ENCODE results near the gene UBLCP1.
A peak's percentile ranks its signal among the peaks of the same experiment; 100 is the strongest.

Gene UBLCP1

GRCh38 chr5:159309689-159310433 lies 46.8 kb downstream of the UBLCP1 start:
- CTCF ChIA-PET = interaction anchor here (0.8 to 2.0 kb wide), 5 partner anchors 11 to 678 kb away, joined by 3 to 9 read pairs (median 3); no protein-coding TSS in a partner anchor
- H3K36me3 Mint-ChIP-seq = no peaks in the 10 kb centered on the region
- no peaks in the 10 kb centered on the region for H3K9me3 Mint-ChIP-seq
- peaks cover 14% of the 10 kb centered on the region for H3K4me1 Mint-ChIP-seq
- H3K27ac Mint-ChIP-seq = no peak overlapping the region
- no peak overlapping the region for H3K4me3 Mint-ChIP-seq
- DNase-seq = no peak
- peaks cover 66% of the 10 kb centered on the region for H3K27me3 Mint-ChIP-seq

- CTCF ChIA-PET = interaction anchor here (0.8 to 2.0 kb wide), 5 partner anchors 10 to 677 kb away, joined by 3 to 9 read pairs (median 3); no protein-coding TSS in a partner anchor
- Mint-ChIP-seq H3K4me1 (peaks cover 14% of the 10 kb centered on the region), H3K27ac (no peak overlapping the region), H3K4me3 (no peak overlapping the region), H3K36me3 (no peaks in the 10 kb centered on the region), H3K27me3 (peaks cover 60% of the 10 kb centered on the region), H3K9me3 (no peaks in the 10 kb centered on the region)
- peak; percentile 56 for DNase-seq
Measured at GRCh38 chr5:159310511-159310910, 47.4 kb downstream of the UBLCP1 start.

GRCh38 chr5:159311063-159311462 lies 48.0 kb downstream of the UBLCP1 start:
- CTCF ChIA-PET = interaction anchor here (1.0 to 2.0 kb wide), 4 partner anchors 9 to 178 kb away, joined by 3 to 9 read pairs (median 4); no protein-coding TSS in a partner anchor
- H3K27ac Mint-ChIP-seq = no peak overlapping the region
- no peaks in the 10 kb centered on the region for H3K9me3 Mint-ChIP-seq
- peaks cover 14% of the 10 kb centered on the region for H3K4me1 Mint-ChIP-seq
- H3K36me3 Mint-ChIP-seq = no peaks in the 10 kb centered on the region
- peaks cover 60% of the 10 kb centered on the region for H3K27me3 Mint-ChIP-seq
- no peak overlapping the region for H3K4me3 Mint-ChIP-seq
- no peak for DNase-seq

- CTCF ChIA-PET = interaction anchor here (1.2 kb wide), 1 partner anchor 156 kb away, joined by 6 read pairs; no protein-coding TSS in a partner anchor
- Mint-ChIP-seq H3K27ac (no peak overlapping the region), H3K27me3 (peaks cover 55% of the 10 kb centered on the region), H3K9me3 (no peaks in the 10 kb centered on the region), H3K4me3 (no peak overlapping the region), H3K36me3 (no peaks in the 10 kb centered on the region), H3K4me1 (peaks cover 14% of the 10 kb centered on the region)
- no peak for DNase-seq
Measured at GRCh38 chr5:159313197-159313596, 50.1 kb downstream of the UBLCP1 start.

- H3K9me3 Mint-ChIP-seq = no peaks in the 10 kb centered on the region
- H3K27ac Mint-ChIP-seq = no peak overlapping the region
- H3K27me3 Mint-ChIP-seq = peaks cover 37% of the 10 kb centered on the region
- no peaks in the 10 kb centered on the region for H3K36me3 Mint-ChIP-seq
- no peaks in the 10 kb centered on the region for H3K4me1 Mint-ChIP-seq
- H3K4me3 Mint-ChIP-seq = no peak overlapping the region
- CTCF ChIA-PET = interaction anchor here (0.9 to 4.0 kb wide), 27 partner anchors 9 to 671 kb away, joined by 3 to 79 read pairs (median 4); partner anchors contain the start of gene IL12B
- DNase-seq = peak; percentile 69
Measured at GRCh38 chr5:159316519-159317383, 53.7 kb downstream of the UBLCP1 start.

- Mint-ChIP-seq H3K9me3 (no peaks in the 10 kb centered on the region), H3K27me3 (peaks cover 26% of the 10 kb centered on the region), H3K4me1 (no peaks in the 10 kb centered on the region), H3K4me3 (no peak overlapping the region), H3K27ac (no peak overlapping the region), H3K36me3 (no peaks in the 10 kb centered on the region)
- CTCF ChIA-PET = interaction anchor here (0.9 to 4.0 kb wide), 13 partner anchors 8 to 181 kb away, joined by 3 to 79 read pairs (median 5); no protein-coding TSS in a partner anchor
- DNase-seq = no peak
Measured at GRCh38 chr5:159317849-159318248, 54.8 kb downstream of the UBLCP1 start.

GRCh38 chr5:159318448-159318847 lies 55.4 kb downstream of the UBLCP1 start:
- Mint-ChIP-seq H3K4me3 (no peak overlapping the region), H3K36me3 (no peaks in the 10 kb centered on the region)

GRCh38 chr5:159319363-159319762 lies 56.3 kb downstream of the UBLCP1 start:
- Mint-ChIP-seq H3K27ac (no peak overlapping the region), H3K9me3 (no peaks in the 10 kb centered on the region), H3K4me3 (no peak overlapping the region), H3K27me3 (peaks cover 21% of the 10 kb centered on the region), H3K36me3 (no peaks in the 10 kb centered on the region), H3K4me1 (no peaks in the 10 kb centered on the region)
- DNase-seq = no peak
- CTCF ChIA-PET = interaction anchor here (1.0 to 4.0 kb wide), 4 partner anchors 9 to 162 kb away, joined by 3 to 79 read pairs (median 12); no protein-coding TSS in a partner anchor

More at GRCh38 chr5:159318448-159318847, 55.4 kb downstream of the UBLCP1 start:
- no peaks in the 10 kb centered on the region for H3K9me3 Mint-ChIP-seq
- H3K27me3 Mint-ChIP-seq = peaks cover 27% of the 10 kb centered on the region
- DNase-seq = no peak
- H3K27ac Mint-ChIP-seq = no peak overlapping the region
- H3K4me1 Mint-ChIP-seq = no peaks in the 10 kb centered on the region
- CTCF ChIA-PET = interaction anchor here (1.4 to 4.0 kb wide), 4 partner anchors 14 to 161 kb away, joined by 4 to 79 read pairs (median 10); no protein-coding TSS in a partner anchor

- H3K27me3 Mint-ChIP-seq = peaks cover 23% of the 10 kb centered on the region
- no peak overlapping the region for H3K4me3 Mint-ChIP-seq
- CTCF ChIA-PET = interaction anchor here (1.0 to 2.0 kb wide), 4 partner anchors 9 to 163 kb away, joined by 3 to 9 read pairs (median 4); no protein-coding TSS in a partner anchor
- DNase-seq = no peak
- no peaks in the 10 kb centered on the region for H3K4me1 Mint-ChIP-seq
- no peaks in the 10 kb centered on the region for H3K36me3 Mint-ChIP-seq
- no peak overlapping the region for H3K27ac Mint-ChIP-seq
- no peaks in the 10 kb centered on the region for H3K9me3 Mint-ChIP-seq
Measured at GRCh38 chr5:159319832-159320231, 56.7 kb downstream of the UBLCP1 start.

GRCh38 chr5:159322180-159322579 lies 59.1 kb downstream of the UBLCP1 start:
- H3K4me3 Mint-ChIP-seq = no peak overlapping the region
- H3K36me3 Mint-ChIP-seq = no peaks in the 10 kb centered on the region
- peaks cover 32% of the 10 kb centered on the region for H3K27me3 Mint-ChIP-seq
- no peaks in the 10 kb centered on the region for H3K9me3 Mint-ChIP-seq
- H3K4me1 Mint-ChIP-seq = no peaks in the 10 kb centered on the region
- CTCF ChIA-PET = no interaction called here
- no peak for DNase-seq
- no peak overlapping the region for H3K27ac Mint-ChIP-seq

GRCh38 chr5:159324102-159324755 lies 61.1 kb downstream of the UBLCP1 start:
- Mint-ChIP-seq H3K36me3 (no peaks in the 10 kb centered on the region), H3K4me3 (no peak overlapping the region), H3K27me3 (peaks cover 41% of the 10 kb centered on the region), H3K9me3 (no peaks in the 10 kb centered on the region), H3K4me1 (no peaks in the 10 kb centered on the region), H3K27ac (no peak overlapping the region)
- no peak for DNase-seq
- CTCF ChIA-PET = interaction anchor here (0.9 to 3.2 kb wide), 6 partner anchors 7 to 663 kb away, joined by 3 to 15 read pairs (median 4); no protein-coding TSS in a partner anchor

- Mint-ChIP-seq H3K4me3 (no peak overlapping the region), H3K9me3 (no peaks in the 10 kb centered on the region), H3K4me1 (peaks cover 1% of the 10 kb centered on the region), H3K27ac (no peak overlapping the region), H3K27me3 (peaks cover 41% of the 10 kb centered on the region), H3K36me3 (no peaks in the 10 kb centered on the region)
- DNase-seq = no peak
- CTCF ChIA-PET = interaction anchor here (1.1 to 3.2 kb wide), 5 partner anchors 8 to 662 kb away, joined by 3 to 15 read pairs (median 4); no protein-coding TSS in a partner anchor
Measured at GRCh38 chr5:159324986-159325385, 61.9 kb downstream of the UBLCP1 start.

- peaks cover 6% of the 10 kb centered on the region for H3K9me3 Mint-ChIP-seq
- H3K27ac Mint-ChIP-seq = no peak within 1 kb of the TSS
- peaks cover 42% of the 10 kb centered on the region for H3K4me1 Mint-ChIP-seq
- DNase-seq = no peak
- CTCF ChIA-PET = interaction anchor here (0.7 to 1.1 kb wide), 2 partner anchors 11 to 13 kb away, joined by 3 to 5 read pairs; no protein-coding TSS in a partner anchor
- H3K4me3 Mint-ChIP-seq = peak within 1 kb of the TSS; percentile 67
- H3K36me3 Mint-ChIP-seq = peaks cover 1% of the 10 kb centered on the region
- H3K27me3 Mint-ChIP-seq = peaks cover 39% of the 10 kb centered on the region
Measured at GRCh38 chr5:159330131-159330800, 67.2 kb downstream of the UBLCP1 start, which contains the start of gene IL12B. Gene IL12B (minus strand): TSS chr5:159330487. CDS start chr5:159326782, 3,705 bp downstream.

Measured in activated naive CD4-positive, alpha-beta T cell treated with anti-CD3 and anti-CD28 coated beads, Interleukin-2, amount 10 ng/mL, durations not matched to agents 7 days and 5 days (primary cell).